CD4-positive, alpha-beta T cell (primary cell): ENCODE results near the gene PPM1H. TPM values are rescaled to one million over a fixed set of nuclear protein-coding genes. Genes with fewer than 3 reads are reported as not detected.

Source experiments
- ATAC-seq: fragments of 200-7000 bp; cut with Tn5 transposase; one replicate; pipeline ENCODE4 v1.10.0; 2022; ENCODE audit warnings: mild to moderate bottlenecking; ENCODE audit not compliant: poor library complexity
- CTCF ChIA-PET: fragments of 350-600 bp; sonication (Branson Sonifier 250); formaldehyde crosslinking; loops from one replicate; lab custom pipeline; 2021; ENCODE audit warnings: antibody characterized with exemption, inconsistent platforms; lab: Charles Lee
- POLR2A ChIA-PET: fragments of 350-600 bp; sonication (Branson Sonifier 250); formaldehyde crosslinking; loops from one replicate; lab custom pipeline; 2021; ENCODE audit warnings: antibody characterized with exemption, inconsistent platforms; lab: Charles Lee
- DNase-seq, 14 experiments: peaks; one replicate each; pipeline ENCODE4 v3.0.0-alpha.2; 2013 to 2020; ENCODE audit warnings: mixed read lengths in 2 of 14
- H3K27ac ChIP-seq, 2 donors: one replicate each; pipeline versions ENCODE4 v1.5.1 to v1.7.0; 2013; ENCODE audit warnings: low read length in 2 of 2, low read depth in 1 of 2, mild to moderate bottlenecking in 1 of 2
- H3K27me3 ChIP-seq, 2 experiments: 1 replicate in 1 of 2; 2 replicates in 1 of 2; pipeline versions ENCODE4 v1.6.1 to v1.7.0; 2013; ENCODE audit warnings: low read length in 2 of 2, control low read depth in 1 of 2, mild to moderate bottlenecking in 1 of 2, moderate library complexity in 1 of 2; ENCODE audit not compliant: insufficient read depth in 2 of 2, control insufficient read depth in 1 of 2
- H3K36me3 ChIP-seq: one replicate; pipeline ENCODE4 v1.6.1; 2013; ENCODE audit warnings: low read length, control low read depth; ENCODE audit not compliant: insufficient read depth
- H3K4me1 ChIP-seq: one replicate; pipeline ENCODE4 v1.6.1; 2013; ENCODE audit warnings: low read length, control low read depth; ENCODE audit not compliant: insufficient read depth
- H3K4me3 ChIP-seq: one replicate; pipeline ENCODE4 v1.5.1; 2013; ENCODE audit warnings: mild to moderate bottlenecking, low read length, moderate library complexity
- H3K9me3 ChIP-seq, 2 experiments: 1 replicate in 1 of 2; 2 replicates in 1 of 2; pipeline versions ENCODE4 v1.6.1 to v1.7.0; 2013; ENCODE audit warnings: low read length in 2 of 2, mild to moderate bottlenecking in 2 of 2, control low read depth in 1 of 2, moderate library complexity in 1 of 2; ENCODE audit not compliant: control insufficient read depth in 1 of 2, insufficient read depth in 1 of 2
- H3K27ac Mint-ChIP-seq: one replicate; pipeline ENCODE4 v1.8.0; 2020; ENCODE audit warnings: mixed read lengths
- H3K27me3 Mint-ChIP-seq: one replicate; pipeline ENCODE4 v1.8.0; 2021; ENCODE audit warnings: mixed read lengths
- H3K36me3 Mint-ChIP-seq: one replicate; pipeline ENCODE4 v1.8.0; 2021; ENCODE audit warnings: low read depth, mixed read lengths
- H3K4me1 Mint-ChIP-seq: one replicate; pipeline ENCODE4 v1.8.0; 2021; ENCODE audit warnings: low read depth, mixed read lengths
- H3K4me3 Mint-ChIP-seq: one replicate; pipeline ENCODE4 v1.8.0; 2020; ENCODE audit warnings: mild to moderate bottlenecking, mixed read lengths
- H3K9me3 Mint-ChIP-seq: one replicate; pipeline ENCODE4 v1.8.0; 2020; ENCODE audit warnings: mixed read lengths
- intact Hi-C, 2 experiments: fragments of 100-400 bp; cut with DNase I in 1 of 2; cut with micrococcal nuclease in 1 of 2; formaldehyde crosslinking; loops; one replicate each; pipeline versions ENCODE4 v1.15.1 to v1.9.0; 2023 to 2025; cut with DNase I, micrococcal nuclease
- total RNA-seq, 174 experiments: library from RNA in 2 of 174; stranded (reverse) in 2 of 174; gene quantifications; one replicate each; pipeline ENCODE4 v1.2.3 and lab custom pipeline; 2021 to 2026
- TF ChIP-seq, protein P1 (sequence below): fragments of 200-600 bp; IDR thresholded peaks from one replicate; pipeline ENCODE4 v1.8.0; 2022; ENCODE audit warnings: antibody characterized with exemption, mild to moderate bottlenecking

Gene PPM1H
- total RNA-seq, 2 experiments from 2014 or later = not detected

DNA sequence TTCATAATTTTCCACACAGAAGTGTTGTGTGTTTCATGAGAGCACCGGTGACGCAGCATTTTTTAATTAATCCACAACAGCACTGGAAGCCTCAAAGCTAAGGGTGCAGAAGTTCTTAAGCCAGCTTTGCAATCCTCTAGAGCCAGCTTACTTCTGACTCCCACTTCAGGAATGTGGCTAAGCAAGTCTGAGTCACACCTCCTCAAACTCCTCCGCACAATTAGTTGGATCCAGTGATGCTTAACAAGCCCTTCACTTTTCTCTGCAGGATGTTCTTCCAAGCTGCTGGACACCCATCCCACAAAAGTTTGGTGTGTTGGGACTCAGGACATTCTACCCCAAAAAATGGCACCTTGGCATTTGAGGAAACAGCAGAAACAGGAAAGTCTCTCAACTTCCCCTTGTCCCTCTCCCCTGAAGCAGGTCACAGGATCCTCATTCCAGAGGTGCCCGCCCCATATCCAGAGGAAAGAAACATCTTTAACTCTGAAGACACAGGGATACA lies 210.0 kb downstream of the PPM1H start:
- ChIA-PET POLR2A (no interaction called here), CTCF (no interaction called here)
- no peaks in the 10 kb centered on the region for H3K27me3 ChIP-seq
- ATAC-seq = no peak
- no peaks in the 10 kb centered on the region for H3K9me3 Mint-ChIP-seq
- no peak overlapping the region for H3K27ac Mint-ChIP-seq
- no peak overlapping the region for H3K4me3 ChIP-seq
- H3K27me3 Mint-ChIP-seq = peaks cover 3% of the 10 kb centered on the region
- no peak overlapping the region for H3K27ac ChIP-seq
- no peaks in the 10 kb centered on the region for H3K9me3 ChIP-seq
- no peak for DNase-seq
- H3K4me1 ChIP-seq = no peaks in the 10 kb centered on the region
- no peaks in the 10 kb centered on the region for H3K4me1 Mint-ChIP-seq
- H3K4me3 Mint-ChIP-seq = no peak overlapping the region
- intact Hi-C loops = no loop called here
- no peaks in the 10 kb centered on the region for H3K36me3 Mint-ChIP-seq
- TF ChIP-seq, protein P1, sequence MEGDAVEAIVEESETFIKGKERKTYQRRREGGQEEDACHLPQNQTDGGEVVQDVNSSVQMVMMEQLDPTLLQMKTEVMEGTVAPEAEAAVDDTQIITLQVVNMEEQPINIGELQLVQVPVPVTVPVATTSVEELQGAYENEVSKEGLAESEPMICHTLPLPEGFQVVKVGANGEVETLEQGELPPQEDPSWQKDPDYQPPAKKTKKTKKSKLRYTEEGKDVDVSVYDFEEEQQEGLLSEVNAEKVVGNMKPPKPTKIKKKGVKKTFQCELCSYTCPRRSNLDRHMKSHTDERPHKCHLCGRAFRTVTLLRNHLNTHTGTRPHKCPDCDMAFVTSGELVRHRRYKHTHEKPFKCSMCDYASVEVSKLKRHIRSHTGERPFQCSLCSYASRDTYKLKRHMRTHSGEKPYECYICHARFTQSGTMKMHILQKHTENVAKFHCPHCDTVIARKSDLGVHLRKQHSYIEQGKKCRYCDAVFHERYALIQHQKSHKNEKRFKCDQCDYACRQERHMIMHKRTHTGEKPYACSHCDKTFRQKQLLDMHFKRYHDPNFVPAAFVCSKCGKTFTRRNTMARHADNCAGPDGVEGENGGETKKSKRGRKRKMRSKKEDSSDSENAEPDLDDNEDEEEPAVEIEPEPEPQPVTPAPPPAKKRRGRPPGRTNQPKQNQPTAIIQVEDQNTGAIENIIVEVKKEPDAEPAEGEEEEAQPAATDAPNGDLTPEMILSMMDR = no peak
- H3K36me3 ChIP-seq = no peaks in the 10 kb centered on the region

DNA sequence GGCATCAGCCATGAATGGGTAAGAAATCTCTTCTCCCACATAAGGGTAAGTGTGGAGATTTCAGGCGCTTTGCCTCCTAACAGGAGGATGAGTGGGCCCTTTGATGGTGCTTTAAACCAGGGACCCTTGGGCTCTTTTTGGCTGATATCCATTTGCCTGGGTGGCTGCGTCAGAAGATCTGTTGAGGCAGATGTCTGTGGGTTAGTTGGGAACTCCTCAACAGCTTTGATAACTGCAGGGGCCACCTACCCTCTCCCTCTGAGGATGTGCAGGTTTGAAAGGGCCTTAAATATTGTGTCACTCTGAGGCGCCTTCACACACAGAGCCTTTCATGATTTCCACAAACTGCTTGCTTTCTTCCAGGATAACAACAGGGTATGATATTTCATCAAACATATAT lies 210.7 kb downstream of the PPM1H start:
- ATAC-seq (no peak), DNase-seq (no peak)
- TF ChIP-seq, protein P1 = no peak
- Histone ChIP-seq H3K9me3 (no peaks in the 10 kb centered on the region), H3K4me1 (no peaks in the 10 kb centered on the region), H3K27ac (no peak overlapping the region), H3K36me3 (no peaks in the 10 kb centered on the region), H3K4me3 (no peak overlapping the region), H3K27me3 (no peaks in the 10 kb centered on the region)
- peaks cover 3% of the 10 kb centered on the region for H3K27me3 Mint-ChIP-seq
- no peaks in the 10 kb centered on the region for H3K4me1 Mint-ChIP-seq
- ChIA-PET CTCF (no interaction called here), POLR2A (no interaction called here)
- H3K9me3 Mint-ChIP-seq = no peaks in the 10 kb centered on the region
- H3K36me3 Mint-ChIP-seq = no peaks in the 10 kb centered on the region
- H3K27ac Mint-ChIP-seq = no peak overlapping the region
- intact Hi-C loops = no loop called here
- H3K4me3 Mint-ChIP-seq = no peak overlapping the region

DNA sequence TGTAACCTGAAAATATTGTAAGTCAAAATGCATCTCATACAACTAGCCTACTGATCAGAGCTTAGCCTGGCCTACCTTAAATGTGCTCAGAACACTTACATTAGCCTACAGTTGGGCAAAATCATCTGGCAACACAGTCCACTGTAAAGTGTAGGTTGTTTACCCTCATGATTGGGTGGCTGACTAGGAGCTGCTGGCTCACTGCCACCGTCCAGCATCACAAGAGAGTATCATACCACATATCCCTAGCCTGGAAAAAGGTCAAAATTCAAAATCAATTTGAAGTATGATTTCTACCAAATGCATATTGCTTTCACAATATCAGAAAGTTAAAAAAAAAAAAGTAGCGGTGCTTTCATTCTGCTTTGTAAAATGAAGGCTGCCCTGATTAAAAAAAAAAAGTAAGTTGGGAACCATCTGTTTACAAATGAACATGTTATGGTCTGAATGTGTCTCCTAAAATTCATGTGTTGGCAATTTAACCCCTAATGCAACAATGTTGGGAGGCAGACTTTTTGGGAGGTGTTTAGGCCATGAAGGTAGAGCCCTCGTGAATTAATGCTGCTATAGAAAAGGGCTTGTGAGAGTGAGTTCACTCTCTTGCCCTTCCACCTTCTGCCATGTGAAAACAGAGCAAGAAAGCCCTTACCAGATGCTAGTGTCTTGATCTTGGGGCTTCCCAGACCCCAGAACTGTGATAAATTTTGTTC lies 211.8 kb downstream of the PPM1H start:
- Histone ChIP-seq H3K9me3 (no peaks in the 10 kb centered on the region), H3K4me1 (no peaks in the 10 kb centered on the region), H3K36me3 (no peaks in the 10 kb centered on the region), H3K27ac (no peak overlapping the region), H3K4me3 (no peak overlapping the region), H3K27me3 (no peaks in the 10 kb centered on the region)
- intact Hi-C loops = no loop called here
- POLR2A ChIA-PET = no interaction called here
- peaks cover 3% of the 10 kb centered on the region for H3K27me3 Mint-ChIP-seq
- H3K9me3 Mint-ChIP-seq = no peaks in the 10 kb centered on the region
- no peaks in the 10 kb centered on the region for H3K4me1 Mint-ChIP-seq
- DNase-seq = no peak
- H3K4me3 Mint-ChIP-seq = no peak overlapping the region
- no peak overlapping the region for H3K27ac Mint-ChIP-seq
- no peak for ATAC-seq
- TF ChIP-seq, protein P1 = no peak
- H3K36me3 Mint-ChIP-seq = no peaks in the 10 kb centered on the region
- CTCF ChIA-PET = no interaction called here
